ENCODE data around the gene RNF38.
"Not testable (repeated sequence)": the region's sequence is repeated elsewhere in the genome, so short reads cannot be mapped to it uniquely, and the experiment has no call there.

DNA sequence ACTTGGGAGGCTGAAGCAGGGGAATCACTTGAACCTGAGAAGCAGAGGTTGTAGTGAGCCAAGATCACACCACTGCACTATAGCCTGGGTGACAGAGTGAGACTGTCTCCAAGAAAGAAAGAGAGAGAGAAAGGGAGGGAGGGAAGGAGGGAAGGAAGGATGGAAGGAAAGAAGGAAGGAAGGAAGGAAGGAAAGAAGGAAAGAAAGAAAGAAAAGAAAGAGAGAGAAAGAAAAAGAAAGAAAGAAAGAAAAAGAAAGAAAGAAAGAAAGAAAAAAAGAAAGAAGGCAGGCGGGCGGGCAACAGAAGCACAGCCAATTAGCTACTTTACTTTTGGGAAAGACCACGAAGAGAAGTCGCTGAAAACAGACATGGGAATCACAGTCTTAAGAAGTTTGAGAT, 9.0 kb upstream of the RNF38 start:
- TF ChIP-seq, protein P1, sequence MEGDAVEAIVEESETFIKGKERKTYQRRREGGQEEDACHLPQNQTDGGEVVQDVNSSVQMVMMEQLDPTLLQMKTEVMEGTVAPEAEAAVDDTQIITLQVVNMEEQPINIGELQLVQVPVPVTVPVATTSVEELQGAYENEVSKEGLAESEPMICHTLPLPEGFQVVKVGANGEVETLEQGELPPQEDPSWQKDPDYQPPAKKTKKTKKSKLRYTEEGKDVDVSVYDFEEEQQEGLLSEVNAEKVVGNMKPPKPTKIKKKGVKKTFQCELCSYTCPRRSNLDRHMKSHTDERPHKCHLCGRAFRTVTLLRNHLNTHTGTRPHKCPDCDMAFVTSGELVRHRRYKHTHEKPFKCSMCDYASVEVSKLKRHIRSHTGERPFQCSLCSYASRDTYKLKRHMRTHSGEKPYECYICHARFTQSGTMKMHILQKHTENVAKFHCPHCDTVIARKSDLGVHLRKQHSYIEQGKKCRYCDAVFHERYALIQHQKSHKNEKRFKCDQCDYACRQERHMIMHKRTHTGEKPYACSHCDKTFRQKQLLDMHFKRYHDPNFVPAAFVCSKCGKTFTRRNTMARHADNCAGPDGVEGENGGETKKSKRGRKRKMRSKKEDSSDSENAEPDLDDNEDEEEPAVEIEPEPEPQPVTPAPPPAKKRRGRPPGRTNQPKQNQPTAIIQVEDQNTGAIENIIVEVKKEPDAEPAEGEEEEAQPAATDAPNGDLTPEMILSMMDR (IDR thresholded peaks at IDR 0.05): not testable (repeated sequence)
- not testable (repeated sequence) for TF ChIP-seq POLR2A (IDR thresholded peaks at IDR 0.05)
